Panc1 (cell line): Measurements from ENCODE around the gene MEI4.
"Not testable (repeated sequence)": the region's sequence is repeated elsewhere in the genome, so short reads cannot be mapped to it uniquely, and the experiment has no call there.

Source experiments
- POLR2AphosphoS5 ChIP-seq: IDR thresholded peaks from 2 replicates; pipeline ENCODE4 v1.6.1; 2012; ENCODE audit warnings: mild to moderate bottlenecking, low read depth, low read length, moderate library complexity
- TF ChIP-seq, protein P1 (sequence below): fragments of 450-650 bp; IDR thresholded peaks from 2 replicates; pipeline ENCODE4 v1.5.1; 2017; ENCODE audit warnings: mild to moderate bottlenecking

DNA sequence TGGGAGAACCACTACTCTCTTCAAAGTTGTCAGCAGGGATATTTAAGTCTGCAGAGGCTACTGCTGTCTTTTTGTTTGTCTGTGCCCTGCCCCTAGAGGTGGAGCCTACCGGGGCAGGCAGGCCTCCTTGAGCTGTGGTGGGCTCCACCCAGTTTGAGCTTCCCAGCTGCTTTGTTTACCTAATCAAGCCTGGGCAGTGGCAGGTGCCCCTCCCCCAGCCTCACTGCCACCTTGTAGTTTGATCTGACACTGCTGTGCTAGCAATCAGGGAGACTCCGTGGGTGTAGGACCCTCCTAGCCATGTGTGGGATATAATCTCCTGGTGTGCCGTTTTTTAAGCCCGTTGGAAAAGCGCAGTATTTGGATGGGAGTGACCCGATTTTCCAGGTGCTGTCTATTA is 47.3 kb downstream of the MEI4 start:
- TF ChIP-seq, protein P1, sequence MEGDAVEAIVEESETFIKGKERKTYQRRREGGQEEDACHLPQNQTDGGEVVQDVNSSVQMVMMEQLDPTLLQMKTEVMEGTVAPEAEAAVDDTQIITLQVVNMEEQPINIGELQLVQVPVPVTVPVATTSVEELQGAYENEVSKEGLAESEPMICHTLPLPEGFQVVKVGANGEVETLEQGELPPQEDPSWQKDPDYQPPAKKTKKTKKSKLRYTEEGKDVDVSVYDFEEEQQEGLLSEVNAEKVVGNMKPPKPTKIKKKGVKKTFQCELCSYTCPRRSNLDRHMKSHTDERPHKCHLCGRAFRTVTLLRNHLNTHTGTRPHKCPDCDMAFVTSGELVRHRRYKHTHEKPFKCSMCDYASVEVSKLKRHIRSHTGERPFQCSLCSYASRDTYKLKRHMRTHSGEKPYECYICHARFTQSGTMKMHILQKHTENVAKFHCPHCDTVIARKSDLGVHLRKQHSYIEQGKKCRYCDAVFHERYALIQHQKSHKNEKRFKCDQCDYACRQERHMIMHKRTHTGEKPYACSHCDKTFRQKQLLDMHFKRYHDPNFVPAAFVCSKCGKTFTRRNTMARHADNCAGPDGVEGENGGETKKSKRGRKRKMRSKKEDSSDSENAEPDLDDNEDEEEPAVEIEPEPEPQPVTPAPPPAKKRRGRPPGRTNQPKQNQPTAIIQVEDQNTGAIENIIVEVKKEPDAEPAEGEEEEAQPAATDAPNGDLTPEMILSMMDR = not testable (repeated sequence)
- not testable (repeated sequence) for TF ChIP-seq POLR2AphosphoS5
